Suprapubic skin (tissue), 4 donors: ENCODE data around the gene SMYD3.

Experiments
- CTCF ChIP-seq, 2 donors: fragments of 200-600 bp in 1 of 2; fragments of 450-650 bp in 1 of 2; sonication (generic) in 1 of 2; IDR thresholded peaks; one replicate each; pipeline ENCODE4 v1.5.1; 2016 to 2019; ENCODE audit warnings: antibody characterized with exemption in 2 of 2, mild to moderate bottlenecking in 1 of 2, moderate library complexity in 1 of 2
- EP300 ChIP-seq: sonication (generic); formaldehyde crosslinking; IDR thresholded peaks from one replicate; pipeline ENCODE4 v1.6.1; 2017; ENCODE audit warnings: antibody characterized with exemption
- POLR2A ChIP-seq, 2 donors: fragments of 450-650 bp; IDR thresholded peaks; one replicate each; pipeline ENCODE4 v1.6.1; 2017; ENCODE audit warnings: antibody characterized with exemption in 2 of 2, mild to moderate bottlenecking in 2 of 2, moderate library complexity in 2 of 2
- POLR2AphosphoS5 ChIP-seq, 3 donors: sonication (generic); formaldehyde crosslinking; IDR thresholded peaks; one replicate each; pipeline ENCODE4 v1.6.1; 2017; ENCODE audit warnings: antibody characterized with exemption in 3 of 3

- TF ChIP-seq POLR2A (IDR thresholded peaks at IDR 0.05): no peak
- TF ChIP-seq POLR2AphosphoS5 (IDR thresholded peaks at IDR 0.05): no peak
- no peak for TF ChIP-seq CTCF (IDR thresholded peaks at IDR 0.05)
- no peak for TF ChIP-seq EP300
These were observed 573.5 kb downstream of the SMYD3 start for GRCh38 chr1:245933431-245934045.
